ENCODE results near the gene DENND4B. TPM values are rescaled to one million over a fixed set of nuclear protein-coding genes. Genes with fewer than 3 reads are reported as not detected.

The DENND4B gene
- total and polyA plus RNA-seq, 9 of the 15 experiments (the other 6 are each of a cell fraction or from before 2014, with no cell fraction given): 9.5 to 80.5 (median 23.1) TPM

DNA sequence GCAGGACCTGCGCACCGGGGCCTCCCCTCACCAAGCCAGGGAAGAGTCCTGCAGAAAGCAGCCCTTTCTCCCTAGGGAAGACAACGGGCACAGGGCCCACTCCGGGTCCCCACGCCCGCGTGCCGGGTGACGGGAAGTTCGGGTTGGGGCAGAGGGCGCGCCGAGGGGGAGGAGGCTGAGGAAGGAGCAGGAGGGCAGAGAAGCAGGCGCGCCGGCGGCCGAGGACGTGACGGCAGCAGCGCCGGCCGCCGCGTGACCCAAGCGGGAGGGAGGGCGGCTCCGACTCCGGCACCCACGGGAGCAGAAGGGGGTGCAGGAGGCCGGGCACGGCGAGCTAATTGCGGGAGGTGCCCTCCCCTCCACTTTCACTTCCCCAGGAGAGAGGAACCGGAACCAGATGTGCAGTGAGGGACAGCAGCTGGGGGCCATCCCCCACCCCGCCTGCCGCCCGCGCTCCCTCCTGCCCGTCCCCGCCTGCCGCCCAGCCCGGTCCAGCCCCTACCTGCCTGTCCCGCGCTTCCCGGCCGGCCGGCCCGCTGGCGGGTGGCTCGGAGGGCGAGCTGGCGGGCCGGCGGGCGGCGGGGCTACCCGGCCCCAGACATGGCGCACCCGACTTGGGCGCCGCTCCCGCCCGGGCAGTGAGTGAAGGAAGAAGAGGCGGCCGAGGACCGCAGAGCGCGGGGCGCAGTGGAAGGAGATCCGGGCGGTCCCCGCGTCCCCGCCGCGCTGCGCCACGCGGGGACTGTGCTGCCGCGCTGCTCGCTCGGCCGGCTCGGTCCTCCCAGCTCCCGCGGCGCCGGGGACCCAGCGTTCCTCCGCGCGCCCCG is 510 bp downstream of the DENND4B start (continued):
- no peak for TF ChIP-seq ZNF696 (CRISPR knock-in tag; conservative IDR thresholded peaks at IDR 0.05)
- TF ChIP-seq POU5F1 (IDR thresholded peaks at IDR 0.05; ENCODE audit: borderline replicate concordance, low read depth, low read length, partially characterized antibody): no peak
- peak; percentile 73; the same call in 1 of the 2 replicates for TF ChIP-seq NKRF (IDR thresholded peaks at IDR 0.05; ENCODE audit: borderline replicate concordance)
- no peak for TF ChIP-seq SNRNP70 (optimal IDR thresholded peaks at IDR 0.05; ENCODE audit: low read depth, low read length)
- TF ChIP-seq ESRRA (IDR thresholded peaks at IDR 0.05; ENCODE audit: borderline replicate concordance, low read depth): no peak; the same call in 1 of the 2 replicates
- peak; percentile 76 for TF ChIP-seq RBFOX2 (IDR thresholded peaks at IDR 0.05; ENCODE audit: low read depth, low read length)
- TF ChIP-seq ASH1L (IDR thresholded peaks at IDR 0.05; ENCODE audit: borderline replicate concordance, low read depth, partially characterized antibody): no peak
- TF ChIP-seq ARID1B (IDR thresholded peaks at IDR 0.05): no peak
- TF ChIP-seq ELF4 (CRISPR knock-in tag; IDR thresholded peaks at IDR 0.05): no peak; the same call in 1 of the 2 replicates
- TF ChIP-seq, protein P1, sequence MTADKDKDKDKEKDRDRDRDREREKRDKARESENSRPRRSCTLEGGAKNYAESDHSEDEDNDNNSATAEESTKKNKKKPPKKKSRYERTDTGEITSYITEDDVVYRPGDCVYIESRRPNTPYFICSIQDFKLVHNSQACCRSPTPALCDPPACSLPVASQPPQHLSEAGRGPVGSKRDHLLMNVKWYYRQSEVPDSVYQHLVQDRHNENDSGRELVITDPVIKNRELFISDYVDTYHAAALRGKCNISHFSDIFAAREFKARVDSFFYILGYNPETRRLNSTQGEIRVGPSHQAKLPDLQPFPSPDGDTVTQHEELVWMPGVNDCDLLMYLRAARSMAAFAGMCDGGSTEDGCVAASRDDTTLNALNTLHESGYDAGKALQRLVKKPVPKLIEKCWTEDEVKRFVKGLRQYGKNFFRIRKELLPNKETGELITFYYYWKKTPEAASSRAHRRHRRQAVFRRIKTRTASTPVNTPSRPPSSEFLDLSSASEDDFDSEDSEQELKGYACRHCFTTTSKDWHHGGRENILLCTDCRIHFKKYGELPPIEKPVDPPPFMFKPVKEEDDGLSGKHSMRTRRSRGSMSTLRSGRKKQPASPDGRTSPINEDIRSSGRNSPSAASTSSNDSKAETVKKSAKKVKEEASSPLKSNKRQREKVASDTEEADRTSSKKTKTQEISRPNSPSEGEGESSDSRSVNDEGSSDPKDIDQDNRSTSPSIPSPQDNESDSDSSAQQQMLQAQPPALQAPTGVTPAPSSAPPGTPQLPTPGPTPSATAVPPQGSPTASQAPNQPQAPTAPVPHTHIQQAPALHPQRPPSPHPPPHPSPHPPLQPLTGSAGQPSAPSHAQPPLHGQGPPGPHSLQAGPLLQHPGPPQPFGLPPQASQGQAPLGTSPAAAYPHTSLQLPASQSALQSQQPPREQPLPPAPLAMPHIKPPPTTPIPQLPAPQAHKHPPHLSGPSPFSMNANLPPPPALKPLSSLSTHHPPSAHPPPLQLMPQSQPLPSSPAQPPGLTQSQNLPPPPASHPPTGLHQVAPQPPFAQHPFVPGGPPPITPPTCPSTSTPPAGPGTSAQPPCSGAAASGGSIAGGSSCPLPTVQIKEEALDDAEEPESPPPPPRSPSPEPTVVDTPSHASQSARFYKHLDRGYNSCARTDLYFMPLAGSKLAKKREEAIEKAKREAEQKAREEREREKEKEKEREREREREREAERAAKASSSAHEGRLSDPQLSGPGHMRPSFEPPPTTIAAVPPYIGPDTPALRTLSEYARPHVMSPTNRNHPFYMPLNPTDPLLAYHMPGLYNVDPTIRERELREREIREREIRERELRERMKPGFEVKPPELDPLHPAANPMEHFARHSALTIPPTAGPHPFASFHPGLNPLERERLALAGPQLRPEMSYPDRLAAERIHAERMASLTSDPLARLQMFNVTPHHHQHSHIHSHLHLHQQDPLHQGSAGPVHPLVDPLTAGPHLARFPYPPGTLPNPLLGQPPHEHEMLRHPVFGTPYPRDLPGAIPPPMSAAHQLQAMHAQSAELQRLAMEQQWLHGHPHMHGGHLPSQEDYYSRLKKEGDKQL (CRISPR knock-in tag; IDR thresholded peaks at IDR 0.05; ENCODE audit: borderline replicate concordance): no peak
- TF ChIP-seq MTF1 (CRISPR knock-in tag; IDR thresholded peaks at IDR 0.05; ENCODE audit: borderline replicate concordance): no peak
- TF ChIP-seq EWSR1 (IDR thresholded peaks at IDR 0.05; ENCODE audit: borderline replicate concordance, low read depth, partially characterized antibody): no peak
- TF ChIP-seq HOMEZ (CRISPR knock-in tag; IDR thresholded peaks at IDR 0.05): no peak
- no peak for TF ChIP-seq ZNF324 (CRISPR knock-in tag; IDR thresholded peaks at IDR 0.05)
- no peak for TF ChIP-seq ETV6 (IDR thresholded peaks at IDR 0.05; ENCODE audit: borderline replicate concordance in 1 of 2, low read depth in 2 of 2, low read length in 1 of 2)
- TF ChIP-seq ETV6 (CRISPR knock-in tag; IDR thresholded peaks at IDR 0.05; ENCODE audit: borderline replicate concordance): no peak
- no peak; the same call in 1 of the 2 replicates for TF ChIP-seq ZNF76 (CRISPR knock-in tag; IDR thresholded peaks at IDR 0.05; ENCODE audit: borderline replicate concordance)
- TF ChIP-seq ZNF644 (tag; IDR thresholded peaks at IDR 0.05; ENCODE audit: low read depth): no peak

All from K562 (cell line).